WTC11 (cell line): ENCODE data around the gene ATP1A4. TPM values are rescaled to one million over a fixed set of nuclear protein-coding genes. Genes with fewer than 3 reads are reported as not detected.

Source experiments
- ATAC-seq: fragments of 200-7000 bp; cut with Tn5 transposase; 2 replicates; pipeline ENCODE4 v1.10.0; 2021; ENCODE audit warnings: mild to moderate bottlenecking, moderate library complexity
- CTCF ChIA-PET: fragments of 300-600 bp; sonication (Branson Sonifier 250); formaldehyde crosslinking; loops from one replicate; lab custom pipeline; 2021; ENCODE audit warnings: antibody characterized with exemption; lab: Charles Lee
- POLR2A ChIA-PET: fragments of 350-600 bp; sonication (Branson Sonifier 250); formaldehyde crosslinking; loops from one replicate; lab custom pipeline; 2021; ENCODE audit warnings: antibody characterized with exemption; lab: Charles Lee
- DNase-seq: peaks from one replicate; pipeline ENCODE4 v3.0.0; 2021; ENCODE audit warnings: low spot score
- H3K27ac Mint-ChIP-seq: 2 replicates; pipeline ENCODE4 v1.8.0; 2021; ENCODE audit warnings: mixed read lengths
- H3K27me3 Mint-ChIP-seq: 2 replicates; pipeline ENCODE4 v1.8.0; 2021; ENCODE audit warnings: low read depth, mild to moderate bottlenecking, moderate library complexity, mixed read lengths
- H3K36me3 Mint-ChIP-seq: 2 replicates; pipeline ENCODE4 v1.8.0; 2021; ENCODE audit warnings: mixed read lengths
- H3K4me1 Mint-ChIP-seq: 2 replicates; pipeline ENCODE4 v1.8.0; 2022; ENCODE audit warnings: mixed read lengths
- H3K4me3 Mint-ChIP-seq: 2 replicates; pipeline ENCODE4 v1.8.0; 2021; ENCODE audit warnings: mild to moderate bottlenecking, moderate library complexity, mixed read lengths
- H3K9me3 Mint-ChIP-seq: 2 replicates; pipeline ENCODE4 v1.8.0; 2021; ENCODE audit warnings: mixed read lengths
- ARID4B ChIP-seq: sonication (generic); formaldehyde crosslinking; IDR thresholded peaks from 2 replicates; pipeline ENCODE4 v1.8.0; 2023; ENCODE audit warnings: missing genetic modification reagents, mild to moderate bottlenecking, borderline replicate concordance
- E2F5 ChIP-seq: sonication (generic); formaldehyde crosslinking; IDR thresholded peaks from 2 replicates; pipeline ENCODE4 v1.8.1; 2022; ENCODE audit warnings: mild to moderate bottlenecking, moderate library complexity, missing genetic modification reagents
- EMX1 ChIP-seq: fragments of 250-450 bp; sonication (Bioruptor Pico); IDR thresholded peaks from 2 replicates; pipeline ENCODE4 v1.8.0; 2021; ENCODE audit warnings: mild to moderate bottlenecking
- GTF2I ChIP-seq: fragments of 250-450 bp; sonication (Bioruptor Pico); conservative IDR thresholded peaks from 2 replicates; pipeline ENCODE4 v1.4.0; 2021; ENCODE audit warnings: mild to moderate bottlenecking
- IRF1 ChIP-seq: sonication (generic); formaldehyde crosslinking; IDR thresholded peaks from 2 replicates; pipeline ENCODE4 v1.8.0; 2023; ENCODE audit warnings: missing genetic modification reagents
- JUN ChIP-seq: sonication (generic); formaldehyde crosslinking; IDR thresholded peaks from 2 replicates; pipeline ENCODE4 v1.8.0; 2023; ENCODE audit warnings: mild to moderate bottlenecking, missing genetic modification reagents
- KAT7 ChIP-seq: sonication (generic); formaldehyde crosslinking; IDR thresholded peaks from 2 replicates; pipeline ENCODE4 v1.8.1; 2023; ENCODE audit warnings: missing genetic modification reagents, mild to moderate bottlenecking, borderline replicate concordance
- MAX ChIP-seq: sonication (generic); formaldehyde crosslinking; IDR thresholded peaks from 2 replicates; pipeline ENCODE4 v1.8.0; 2022; ENCODE audit warnings: mild to moderate bottlenecking, missing genetic modification reagents
- NFE2L1 ChIP-seq: sonication (generic); formaldehyde crosslinking; IDR thresholded peaks from 2 replicates; pipeline ENCODE4 v1.8.1; 2023; ENCODE audit warnings: missing genetic modification reagents
- SMAD3 ChIP-seq: sonication (generic); formaldehyde crosslinking; IDR thresholded peaks from 2 replicates; pipeline ENCODE4 v1.8.0; 2022; ENCODE audit warnings: missing genetic modification reagents, mild to moderate bottlenecking, borderline replicate concordance
- TEAD1 ChIP-seq: sonication (generic); formaldehyde crosslinking; IDR thresholded peaks from 2 replicates; pipeline ENCODE4 v1.8.0; 2022; ENCODE audit warnings: mild to moderate bottlenecking, missing genetic modification reagents
- TEAD4 ChIP-seq: sonication (generic); formaldehyde crosslinking; IDR thresholded peaks from 2 replicates; pipeline ENCODE4 v1.8.0; 2022; ENCODE audit warnings: mild to moderate bottlenecking, missing genetic modification reagents
- USF2 ChIP-seq: sonication (generic); formaldehyde crosslinking; IDR thresholded peaks from 2 replicates; pipeline ENCODE4 v1.8.1; 2023; ENCODE audit warnings: mild to moderate bottlenecking, missing genetic modification reagents, moderate library complexity
- ZNF281 ChIP-seq: sonication (generic); formaldehyde crosslinking; IDR thresholded peaks from 2 replicates; pipeline ENCODE4 v1.8.0; 2023; ENCODE audit warnings: mild to moderate bottlenecking, missing genetic modification reagents
- ZNF317 ChIP-seq: sonication (generic); formaldehyde crosslinking; IDR thresholded peaks from 2 replicates; pipeline ENCODE4 v1.8.1; 2023; ENCODE audit warnings: low read depth, mild to moderate bottlenecking, moderate library complexity, missing genetic modification reagents, borderline replicate concordance
- total RNA-seq: library from RNA; stranded (reverse); gene quantifications from 3 replicates; pipeline ENCODE4 v1.2.3, GENCODE V29; 2021

The ATP1A4 gene
- total RNA-seq, 1 experiment from 2014 or later = 0.37 TPM

GRCh38 chr1:160169553-160170399 lies 18.4 kb downstream of the ATP1A4 start (continued):
- TF ChIP-seq IRF1 (no peak), TEAD4 (CRISPR knock-in tag) (no peak), E2F5 (no peak), MAX (CRISPR knock-in tag) (no peak), ZNF281 (CRISPR knock-in tag) (peak; percentile 56; the same call in 1 of the 2 replicates), SMAD3 (no peak), TEAD1 (CRISPR knock-in tag) (peak; percentile 75; the same call in 1 of the 2 replicates), JUN (CRISPR knock-in tag) (no peak), ARID4B (CRISPR knock-in tag) (no peak), KAT7 (CRISPR knock-in tag) (no peak), EMX1 (CRISPR knock-in tag) (no peak)

GRCh38 chr1:160171354-160171753 lies 20.0 kb downstream of the ATP1A4 start:
- H3K27ac Mint-ChIP-seq = peak overlapping the region; percentile 38
- TF ChIP-seq ZNF317 (CRISPR knock-in tag) (no peak), GTF2I (no peak)
- ATAC-seq (no peak), DNase-seq (no peak)
- H3K27me3 Mint-ChIP-seq = peaks cover 16% of the 10 kb centered on the region
- ChIA-PET CTCF (interaction anchor here (0.6 to 2.3 kb wide), 7 partner anchors 9 to 125 kb away, joined by 3 to 14 read pairs (median 8); partner anchors contain the start of gene CASQ1), POLR2A (no interaction called here)
- peaks cover 60% of the 10 kb centered on the region for H3K4me1 Mint-ChIP-seq
- no peaks in the 10 kb centered on the region for H3K9me3 Mint-ChIP-seq
- no peak overlapping the region for H3K4me3 Mint-ChIP-seq
- H3K36me3 Mint-ChIP-seq = no peaks in the 10 kb centered on the region

- Mint-ChIP-seq H3K4me3 (peak overlapping the region; percentile 31), H3K27me3 (peaks cover 10% of the 10 kb centered on the region), H3K36me3 (no peaks in the 10 kb centered on the region), H3K9me3 (no peaks in the 10 kb centered on the region), H3K4me1 (peaks cover 58% of the 10 kb centered on the region), H3K27ac (peak overlapping the region; percentile 18)
- DNase-seq = no peak
- POLR2A ChIA-PET = no interaction called here
- ATAC-seq = no peak
- CTCF ChIA-PET = interaction anchor here (0.6 to 2.3 kb wide), 5 partner anchors 10 to 126 kb away, joined by 3 to 14 read pairs (median 10); partner anchors contain the start of gene CASQ1
- TF ChIP-seq USF2 (CRISPR knock-in tag) (no peak), NFE2L1 (no peak)
These were observed 20.6 kb downstream of the ATP1A4 start for GRCh38 chr1:160171980-160172379.
